ENCODE measurements around the gene PKP4. TPM values are rescaled to one million over a fixed set of nuclear protein-coding genes. Genes with fewer than 3 reads are reported as not detected.

The PKP4 gene
- total and polyA plus RNA-seq, 9 of the 15 experiments (the other 6 are each of a cell fraction or from before 2014, with no cell fraction given), result 24.6 to 99.1 (median 74.0) TPM

GRCh38 chr2:158701101-158701500, 244.3 kb downstream of the PKP4 start:
- Histone ChIP-seq H4K20me1 (replicated peaks; ENCODE audit: control insufficient read depth, insufficient read depth, low read length) (no peaks in the 10 kb centered on the region), H3K4me2 (ENCODE audit: insufficient read depth, low read length) (no peak overlapping the region), H2AFZ (ENCODE audit: low read depth, low read length) (no peak overlapping the region), H3K4me3 (no peak overlapping the region), H3K9me1 (ENCODE audit: control insufficient read depth, insufficient read depth, low read length) (no peaks in the 10 kb centered on the region), H3K27ac (ENCODE audit: extremely low read depth, low read depth, low read length) (no peak overlapping the region), H3K27me3 (ENCODE audit: control insufficient read depth in 2 of 2, insufficient read depth in 2 of 2, low read length in 2 of 2) (peaks cover 4 to 6% of the 10 kb centered on the region in 2 experiments; a peak in 3 of 5 replicates), H3K36me3 (ENCODE audit: control insufficient read depth, insufficient read depth, low read length) (no peaks in the 10 kb centered on the region), H3K4me1 (replicated peaks in 1 of 2; ENCODE audit: control insufficient read depth in 2 of 2, insufficient read depth in 2 of 2, low read length in 2 of 2) (no peaks in the 10 kb centered on the region), H3K9me3 (replicated peaks; ENCODE audit: control insufficient read depth, insufficient read depth, low read depth, low read length) (no peaks in the 10 kb centered on the region), H3K9ac (ENCODE audit: insufficient read depth in 1 of 2, low read depth in 2 of 2, low read length in 2 of 2) (no peak overlapping the region), H3K79me2 (ENCODE audit: control insufficient read depth, insufficient read depth, low read length) (no peaks in the 10 kb centered on the region)
- POLR2A ChIA-PET, result no interaction called here
- ATAC-seq (no peak), DNase-seq (ENCODE audit: extremely low read depth in 1 of 4, low spot score in 3 of 4) (no peak), FAIRE-seq (no peak)
- TF ChIP-seq SREBF2 (CRISPR knock-in tag; IDR thresholded peaks at IDR 0.05) (no peak), ZNF830 (CRISPR knock-in tag; IDR thresholded peaks at IDR 0.05) (no peak), ADNP (tag; IDR thresholded peaks at IDR 0.05) (no peak)
- BruUV-seq (replicated peaks), result no TSS peak
- intact Hi-C loops (cut with micrococcal nuclease), result no loop called here
- CTCF ChIA-PET (ENCODE audit: low intra/inter-chr PET ratio), result no interaction called here
- WGBS (ENCODE audit: insufficient coverage, low coverage, missing lambda C conversion rate), result 2% methylated on average over 3 of the region's 3 CpGs
- in situ Hi-C loops (cut with MboI), result no loop called here

GRCh38 chr2:158702740-158703139, 246.0 kb downstream of the PKP4 start:
- Histone ChIP-seq H4K20me1 (replicated peaks; ENCODE audit: control insufficient read depth, insufficient read depth, low read length) (no peaks in the 10 kb centered on the region), H3K9me1 (ENCODE audit: control insufficient read depth, insufficient read depth, low read length) (no peaks in the 10 kb centered on the region), H3K27ac (ENCODE audit: extremely low read depth, low read depth, low read length) (no peak overlapping the region), H3K4me2 (ENCODE audit: insufficient read depth, low read length) (no peak overlapping the region), H3K9me3 (replicated peaks; ENCODE audit: control insufficient read depth, insufficient read depth, low read depth, low read length) (no peaks in the 10 kb centered on the region), H2AFZ (ENCODE audit: low read depth, low read length) (no peak overlapping the region), H3K4me3 (no peak overlapping the region), H3K36me3 (ENCODE audit: control insufficient read depth, insufficient read depth, low read length) (no peaks in the 10 kb centered on the region), H3K4me1 (replicated peaks in 1 of 2; ENCODE audit: control insufficient read depth in 2 of 2, insufficient read depth in 2 of 2, low read length in 2 of 2) (no peaks in the 10 kb centered on the region), H3K79me2 (ENCODE audit: control insufficient read depth, insufficient read depth, low read length) (no peaks in the 10 kb centered on the region), H3K9ac (ENCODE audit: insufficient read depth in 1 of 2, low read depth in 2 of 2, low read length in 2 of 2) (no peak overlapping the region), H3K27me3 (ENCODE audit: control insufficient read depth in 2 of 2, insufficient read depth in 2 of 2, low read length in 2 of 2) (peaks cover 10 to 12% of the 10 kb centered on the region in 2 experiments; a peak in 4 of 5 replicates)
- FAIRE-seq (no peak), DNase-seq (ENCODE audit: extremely low read depth in 1 of 4, low spot score in 3 of 4) (no peak), ATAC-seq (no peak)
- CTCF ChIA-PET (ENCODE audit: low intra/inter-chr PET ratio), result no interaction called here
- POLR2A ChIA-PET, result no interaction called here
- intact Hi-C loops (cut with micrococcal nuclease) (no loop called here), in situ Hi-C loops (cut with MboI) (no loop called here)
- BruUV-seq (replicated peaks), result no TSS peak
- WGBS (ENCODE audit: insufficient coverage, low coverage, missing lambda C conversion rate), result 0% methylated on average over 9 of the region's 9 CpGs
- TF ChIP-seq SAP30 (IDR thresholded peaks at IDR 0.05; ENCODE audit: borderline replicate concordance, insufficient read depth, low read depth, low read length, poor library complexity, severe bottlenecking), result no peak
- TF ChIP-seq BRD4 (IDR thresholded peaks at IDR 0.05), result no peak
- TF ChIP-seq TCF7 (IDR thresholded peaks at IDR 0.05; ENCODE audit: borderline replicate concordance), result no peak
- TF ChIP-seq DIDO1 (tag; IDR thresholded peaks at IDR 0.05; ENCODE audit: low read depth), result no peak
- no peak for TF ChIP-seq HNRNPUL1 (IDR thresholded peaks at IDR 0.05; ENCODE audit: low read length)
- TF ChIP-seq RERE (CRISPR knock-in tag; IDR thresholded peaks at IDR 0.05; ENCODE audit: borderline replicate concordance), result no peak
- TF ChIP-seq TOE1 (IDR thresholded peaks at IDR 0.05; ENCODE audit: borderline replicate concordance), result no peak
- no peak for TF ChIP-seq TOE1 (CRISPR knock-in tag; IDR thresholded peaks at IDR 0.05; ENCODE audit: borderline replicate concordance, low read depth)
- no peak for TF ChIP-seq MCM5 (IDR thresholded peaks at IDR 0.05; ENCODE audit: low read depth)
